GM12892 (cell line): ENCODE results near the gene SLC13A4.

ENCODE experiments used
- POLR2A ChIP-seq: IDR thresholded peaks from 2 replicates; pipeline ENCODE4 v1.6.1; 2011; ENCODE audit warnings: low read depth, low read length, control low read depth
- POLR2AphosphoS5 ChIP-seq: IDR thresholded peaks from 2 replicates; pipeline ENCODE4 v1.6.1; 2011; ENCODE audit warnings: low read depth, low read length, control low read depth
- TAF1 ChIP-seq: IDR thresholded peaks from 2 replicates; pipeline ENCODE4 v1.6.1; 2011; ENCODE audit warnings: low read depth, mild to moderate bottlenecking, control low read depth, low read length, borderline replicate concordance

GRCh38 chr7:135718794-135719437 is 9.1 kb downstream of the SLC13A4 start:
- TF ChIP-seq POLR2A (no peak), POLR2AphosphoS5 (no peak), TAF1 (no peak)
